Erythroblast (primary cell): Measurements from ENCODE around the gene AREL1.

Source experiments
- GATA1 ChIP-seq: IDR thresholded peaks from 2 replicates; pipeline ENCODE4 v1.6.1; 2011; ENCODE audit warnings: low read depth, mild to moderate bottlenecking, control low read depth, low read length, moderate library complexity
- POLR2A ChIP-seq: IDR thresholded peaks from 2 replicates; pipeline ENCODE4 v1.6.1; 2011; ENCODE audit warnings: mild to moderate bottlenecking, low read length

DNA sequence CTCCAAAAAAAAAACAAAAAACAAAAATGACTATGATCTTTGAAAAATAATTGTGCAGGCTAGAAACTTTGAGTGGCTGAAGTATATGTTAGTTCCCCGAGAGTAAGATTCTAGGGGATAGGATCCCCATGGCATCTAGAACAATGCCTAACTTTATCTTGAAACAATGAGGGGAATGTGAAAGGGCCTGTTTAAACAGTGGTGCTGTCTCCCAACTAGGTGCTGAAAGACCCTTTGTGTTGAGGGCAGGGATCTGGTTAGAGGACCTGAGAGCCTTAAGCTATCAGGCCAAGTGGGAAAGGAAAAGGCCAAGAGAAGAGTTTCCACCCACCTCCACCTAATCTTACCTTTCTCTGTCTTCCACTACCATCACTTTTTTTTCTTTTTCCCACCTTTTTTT lies 43.4 kb upstream of the AREL1 start:
- no peak for TF ChIP-seq POLR2A
- no peak for TF ChIP-seq GATA1
